Measurements from ENCODE around the gene NCKAP5L.

NCKAP5L gene

GRCh38 chr12:49803693-49804450, 24.3 kb downstream of the NCKAP5L start:
- DNase-seq (ENCODE audit: low spot score), result no peak
- H3K27ac ChIP-seq, result 0 out of 2 replicates have a peak overlapping the region, but pooled peaks have one; percentile 1
- no peak for TF ChIP-seq CTCF (conservative IDR thresholded peaks at IDR 0.05; ENCODE audit: low read depth)
- POLR2A ChIA-PET (ENCODE audit: low non-redundant PET), result interaction anchor here (0.7 kb wide), 1 partner anchor 46 kb away, joined by 3 read pairs; no protein-coding TSS in a partner anchor
- CTCF ChIA-PET, result interaction anchor here (0.6 to 1.2 kb wide), 2 partner anchors 35 to 80 kb away, joined by 3 to 4 read pairs; no protein-coding TSS in a partner anchor

- H3K27ac ChIP-seq, result peak overlapping the region; percentile 9; the same call in 1 of the 2 replicates
- ChIA-PET POLR2A (ENCODE audit: low non-redundant PET) (no interaction called here), CTCF (interaction anchor here (0.6 to 0.7 kb wide), 3 partner anchors 9 to 145 kb away, joined by 3 to 6 read pairs (median 3); no protein-coding TSS in a partner anchor)
- no peak for DNase-seq (ENCODE audit: low spot score)
- TF ChIP-seq CTCF (conservative IDR thresholded peaks at IDR 0.05; ENCODE audit: low read depth), result no peak
Observed at GRCh38 chr12:49801141-49802063, 26.8 kb downstream of the NCKAP5L start.

GRCh38 chr12:49800421-49801140, 27.6 kb downstream of the NCKAP5L start:
- H3K27ac ChIP-seq, result peak overlapping the region; percentile 9; the same call in 1 of the 2 replicates
- DNase-seq (ENCODE audit: low spot score), result no peak
- TF ChIP-seq CTCF (conservative IDR thresholded peaks at IDR 0.05; ENCODE audit: low read depth), result no peak
- ChIA-PET CTCF (interaction anchor here (1.0 kb wide), 1 partner anchor 23 kb away, joined by 3 read pairs; no protein-coding TSS in a partner anchor), POLR2A (ENCODE audit: low non-redundant PET) (no interaction called here)

- ChIA-PET POLR2A (ENCODE audit: low non-redundant PET) (no interaction called here), CTCF (interaction anchor here (0.6 to 2.1 kb wide), 3 partner anchors 21 to 146 kb away, joined by 5 to 7 read pairs (median 6); no protein-coding TSS in a partner anchor)
- no peak for DNase-seq (ENCODE audit: low spot score)
- peak overlapping the region; percentile 21 for H3K27ac ChIP-seq
- TF ChIP-seq CTCF (conservative IDR thresholded peaks at IDR 0.05; ENCODE audit: low read depth), result no peak
Observed at GRCh38 chr12:49798934-49799333, 29.3 kb downstream of the NCKAP5L start.

GRCh38 chr12:49798248-49798647, 30.0 kb downstream of the NCKAP5L start:
- ChIA-PET POLR2A (ENCODE audit: low non-redundant PET) (no interaction called here), CTCF (interaction anchor here (0.7 to 2.1 kb wide), 3 partner anchors 20 to 827 kb away, joined by 4 to 7 read pairs (median 6); no protein-coding TSS in a partner anchor)
- no peak for DNase-seq (ENCODE audit: low spot score)
- peak overlapping the region; percentile 21 for H3K27ac ChIP-seq
- no peak for TF ChIP-seq CTCF (conservative IDR thresholded peaks at IDR 0.05; ENCODE audit: low read depth)
